22Rv1 (cell line): ENCODE data around the gene PPP1R27.

ENCODE experiments used
- H3K27ac ChIP-seq: fragments of 450-650 bp; 2 replicates; pipeline ENCODE4 v1.5.1; 2017
- ZFX ChIP-seq: fragments of 450-650 bp; IDR thresholded peaks from 2 replicates; pipeline ENCODE4 v1.6.1; 2017; ENCODE audit warnings: antibody characterized with exemption, borderline replicate concordance
- TF ChIP-seq, protein P1 (sequence below): fragments of 450-650 bp; IDR thresholded peaks from 2 replicates; pipeline ENCODE4 v1.5.1; 2017; ENCODE audit warnings: mild to moderate bottlenecking

Gene PPP1R27, protein sequence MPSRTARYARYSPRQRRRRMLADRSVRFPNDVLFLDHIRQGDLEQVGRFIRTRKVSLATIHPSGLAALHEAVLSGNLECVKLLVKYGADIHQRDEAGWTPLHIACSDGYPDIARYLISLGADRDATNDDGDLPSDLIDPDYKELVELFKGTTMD

DNA sequence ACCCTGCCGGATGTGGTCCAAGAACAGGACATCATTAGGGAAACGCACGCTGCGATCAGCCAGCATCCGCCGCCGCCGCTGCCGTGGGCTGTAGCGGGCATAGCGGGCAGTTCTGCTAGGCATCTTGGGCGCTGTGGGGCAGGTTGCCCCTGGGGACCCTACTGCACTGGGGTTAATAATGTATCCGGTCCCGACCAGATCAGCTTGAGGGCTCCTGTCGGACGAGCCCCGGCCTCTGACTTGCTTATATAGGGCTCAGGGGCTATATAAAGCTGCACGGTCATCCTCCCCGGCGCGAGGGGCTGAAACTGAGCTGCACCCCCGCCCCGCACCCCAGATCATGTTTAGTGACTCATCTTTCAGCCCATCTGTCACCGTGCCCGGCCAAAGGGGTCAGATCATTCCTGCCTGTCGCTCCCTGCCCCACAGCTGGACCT lies at the start of gene PPP1R27:
Gene PPP1R27, minus strand, starts transcription at position 220 of the 437 bp plus-strand sequence. Its CDS starts 97 bp downstream, at position 123.
- peak within 1 kb of the TSS; percentile 83 for H3K27ac ChIP-seq
- TF ChIP-seq, protein P1, sequence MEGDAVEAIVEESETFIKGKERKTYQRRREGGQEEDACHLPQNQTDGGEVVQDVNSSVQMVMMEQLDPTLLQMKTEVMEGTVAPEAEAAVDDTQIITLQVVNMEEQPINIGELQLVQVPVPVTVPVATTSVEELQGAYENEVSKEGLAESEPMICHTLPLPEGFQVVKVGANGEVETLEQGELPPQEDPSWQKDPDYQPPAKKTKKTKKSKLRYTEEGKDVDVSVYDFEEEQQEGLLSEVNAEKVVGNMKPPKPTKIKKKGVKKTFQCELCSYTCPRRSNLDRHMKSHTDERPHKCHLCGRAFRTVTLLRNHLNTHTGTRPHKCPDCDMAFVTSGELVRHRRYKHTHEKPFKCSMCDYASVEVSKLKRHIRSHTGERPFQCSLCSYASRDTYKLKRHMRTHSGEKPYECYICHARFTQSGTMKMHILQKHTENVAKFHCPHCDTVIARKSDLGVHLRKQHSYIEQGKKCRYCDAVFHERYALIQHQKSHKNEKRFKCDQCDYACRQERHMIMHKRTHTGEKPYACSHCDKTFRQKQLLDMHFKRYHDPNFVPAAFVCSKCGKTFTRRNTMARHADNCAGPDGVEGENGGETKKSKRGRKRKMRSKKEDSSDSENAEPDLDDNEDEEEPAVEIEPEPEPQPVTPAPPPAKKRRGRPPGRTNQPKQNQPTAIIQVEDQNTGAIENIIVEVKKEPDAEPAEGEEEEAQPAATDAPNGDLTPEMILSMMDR, result no peak
- TF ChIP-seq ZFX, result no peak

DNA sequence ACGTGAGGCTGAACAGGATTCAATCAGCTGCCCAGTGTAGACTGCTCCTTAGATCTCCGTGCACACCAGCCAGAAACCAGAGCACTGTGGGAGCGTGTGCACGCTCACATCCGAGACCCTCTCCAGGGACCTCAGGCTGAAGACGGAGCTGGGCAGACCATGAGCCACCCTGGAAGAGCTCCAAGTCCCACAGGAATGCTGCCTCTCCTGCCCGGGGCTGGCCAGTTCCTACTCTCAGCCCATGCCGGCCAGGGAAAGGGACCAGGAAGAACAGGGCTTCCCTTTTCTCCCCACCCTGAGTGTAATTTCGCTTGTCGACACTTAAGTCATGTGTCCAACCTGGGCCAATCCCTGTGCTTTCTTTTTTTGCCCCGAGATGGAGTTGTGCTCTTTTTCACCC lies 49.7 kb upstream of the PPP1R27 start:
- no peak for TF ChIP-seq ZFX
- TF ChIP-seq, protein P1, result no peak
- H3K27ac ChIP-seq, result no peak overlapping the region; the same call in 1 of the 2 replicates

DNA sequence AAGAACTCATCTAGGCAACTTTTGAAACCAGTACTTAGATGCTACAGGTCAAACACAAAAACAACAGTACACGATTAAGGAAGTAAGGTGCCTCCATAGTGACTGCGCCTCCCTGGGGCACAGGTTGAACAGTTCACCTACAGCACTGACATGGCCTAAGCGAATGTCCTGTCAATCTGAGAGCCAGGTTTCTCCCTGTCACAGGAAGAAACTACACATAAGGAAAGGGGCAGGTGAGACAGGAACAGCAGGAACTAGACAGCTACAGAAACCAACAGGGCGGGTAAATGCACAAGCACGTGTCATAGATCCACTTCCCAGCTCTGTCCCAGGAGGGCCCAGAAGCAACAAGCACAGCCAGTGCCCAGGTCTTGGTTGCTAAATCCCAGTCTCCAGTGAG lies 44.3 kb upstream of the PPP1R27 start:
- TF ChIP-seq, protein P1, result no peak
- TF ChIP-seq ZFX, result no peak
- no peak overlapping the region for H3K27ac ChIP-seq

DNA sequence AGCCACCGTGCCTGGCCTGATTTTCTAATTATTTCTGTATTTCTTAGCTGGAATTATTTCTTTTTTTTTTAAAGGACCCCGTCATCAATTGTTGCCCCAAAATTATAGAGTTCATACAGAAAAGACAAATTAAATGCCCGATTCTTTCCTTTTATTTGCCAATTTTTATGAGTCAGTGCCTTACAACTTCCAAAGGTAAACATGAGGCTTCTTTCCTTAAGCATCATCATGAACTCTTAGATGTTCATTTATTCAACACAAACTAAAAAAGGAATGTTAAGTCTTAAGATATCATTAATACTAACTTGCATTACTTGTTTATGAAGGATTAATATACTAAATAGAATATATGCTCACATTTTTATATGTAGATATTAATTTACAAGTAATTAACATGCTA lies 43.4 kb upstream of the PPP1R27 start:
- H3K27ac ChIP-seq, result no peak overlapping the region
- TF ChIP-seq, protein P1, result no peak
- TF ChIP-seq ZFX, result no peak

DNA sequence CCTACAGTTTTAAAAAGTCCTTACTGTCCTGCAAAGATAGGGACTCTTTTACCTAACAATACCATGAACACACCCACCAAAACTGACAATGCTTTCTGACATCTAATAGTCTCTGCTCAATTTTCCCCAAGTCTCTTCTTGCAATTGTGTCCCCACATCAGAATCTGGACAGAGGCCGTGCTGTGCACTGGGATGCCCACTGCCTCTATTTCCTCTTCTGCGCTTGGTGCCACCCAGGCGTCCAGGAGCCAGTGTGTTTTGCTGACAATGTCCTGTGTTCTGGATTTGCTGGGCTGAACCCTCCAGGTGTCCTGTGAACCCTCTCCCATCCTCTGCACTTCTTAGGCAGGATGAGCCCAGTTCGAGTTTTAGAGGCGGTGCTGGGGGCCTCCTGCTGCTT lies 42.7 kb upstream of the PPP1R27 start:
- TF ChIP-seq, protein P1, result no peak
- TF ChIP-seq ZFX, result no peak

DNA sequence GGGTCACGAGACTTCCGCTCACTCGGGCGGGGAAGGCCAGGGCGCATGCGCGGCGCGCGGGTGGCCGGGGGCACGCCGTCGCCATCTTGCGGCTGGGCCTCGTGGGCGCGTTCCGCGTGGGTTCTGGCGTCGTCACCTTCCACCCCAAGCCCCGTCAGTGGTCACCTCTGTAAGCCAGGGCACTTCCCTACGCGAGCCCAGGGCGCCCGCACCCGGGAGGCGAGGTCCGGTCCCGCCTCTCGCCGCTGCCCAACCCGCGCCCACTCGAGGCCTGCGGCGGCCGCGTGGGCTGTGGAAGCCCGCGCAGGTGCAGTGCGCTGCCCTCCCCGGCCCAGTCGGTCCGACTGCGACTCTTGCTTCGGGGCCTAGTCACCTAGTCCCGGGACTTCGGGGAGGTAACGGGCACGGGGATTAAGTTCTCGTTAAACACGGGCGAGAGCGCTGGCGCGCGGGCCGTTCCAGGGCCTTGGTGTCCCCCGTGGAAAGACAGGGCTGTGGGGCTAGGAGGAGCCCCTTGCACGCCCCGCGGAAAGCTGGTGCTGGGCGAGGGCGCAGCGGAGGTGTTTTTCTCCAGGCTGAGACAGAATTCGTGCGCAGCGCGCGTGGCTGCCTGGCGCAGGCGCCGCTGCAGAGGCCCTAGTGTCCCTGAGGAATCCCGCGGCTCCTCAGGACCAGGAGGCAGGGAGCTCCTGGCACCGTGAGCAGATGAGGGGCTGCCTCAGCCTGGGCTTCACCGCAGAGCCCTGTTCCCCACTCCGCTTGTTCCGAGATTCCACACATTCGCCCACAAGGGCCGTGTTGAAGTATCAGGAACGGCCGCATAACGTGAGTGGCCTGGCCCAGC lies 36.8 kb upstream of the PPP1R27 start:
- no peak for TF ChIP-seq ZFX
- TF ChIP-seq, protein P1, result peak; percentile 37; the same call in 1 of the 2 replicates
- peak overlapping the region; percentile 99 for H3K27ac ChIP-seq

More for the DNA sequence above, 42.7 kb upstream of the PPP1R27 start:
- no peak overlapping the region for H3K27ac ChIP-seq

DNA sequence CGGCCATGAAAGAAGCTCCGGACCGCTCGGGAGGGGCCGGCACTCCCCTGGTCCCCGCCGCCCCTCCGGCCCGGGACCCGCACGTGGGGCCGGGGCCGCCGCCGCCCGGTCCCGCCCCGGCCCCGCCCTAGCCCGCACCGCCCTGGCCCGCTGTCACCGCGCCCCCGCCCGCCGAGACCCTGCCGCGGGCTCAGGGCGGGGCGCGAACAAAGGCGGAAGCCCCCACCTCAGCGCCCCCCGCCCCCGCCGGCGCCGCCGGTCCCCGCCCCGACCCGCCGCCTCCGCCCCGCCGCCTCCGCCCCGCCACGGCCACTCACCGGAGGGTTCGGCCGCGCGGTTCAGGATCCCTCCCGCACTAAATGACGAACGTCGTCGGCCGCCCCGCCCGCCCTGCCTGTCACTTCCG lies 36.1 kb upstream of the PPP1R27 start, which contains the start of gene ARHGDIA:
Gene ARHGDIA, minus strand, starts transcription at position 357 of the 406 bp plus-strand sequence. CDS start 1,407 bp downstream, outside the sequence.
- H3K27ac ChIP-seq, result peak within 1 kb of the TSS; percentile 99
- no peak for TF ChIP-seq ZFX
- TF ChIP-seq, protein P1, result no peak
